Superior temporal gyrus (tissue), 1 donor: ENCODE results near the gene CCDC146.

Experiments
- DNase-seq: peaks from one replicate; pipeline ENCODE4 v3.0.0-alpha.2; 2016; ENCODE audit errors: extremely low spot score

The CCDC146 gene

GRCh38 chr7:77284005-77284404 is 161.6 kb downstream of the CCDC146 start:
- no peak for DNase-seq

- no peak for DNase-seq
Measured at GRCh38 chr7:77284616-77285015, 162.2 kb downstream of the CCDC146 start.

GRCh38 chr7:77288676-77289320 is 166.4 kb downstream of the CCDC146 start:
- no peak for DNase-seq

- DNase-seq = no peak
Measured at GRCh38 chr7:77289387-77289786, 167.0 kb downstream of the CCDC146 start.

- no peak for DNase-seq
Measured at GRCh38 chr7:77290425-77290824, 168.0 kb downstream of the CCDC146 start.

GRCh38 chr7:77293046-77293445 is 170.6 kb downstream of the CCDC146 start:
- no peak for DNase-seq

- no peak for DNase-seq
Measured at GRCh38 chr7:77295549-77295948, 173.1 kb downstream of the CCDC146 start.

GRCh38 chr7:77306231-77307067 is 184.0 kb downstream of the CCDC146 start:
- no peak for DNase-seq

GRCh38 chr7:77308792-77309191 is 186.4 kb downstream of the CCDC146 start:
- DNase-seq = no peak

GRCh38 chr7:77309714-77310220 is 187.4 kb downstream of the CCDC146 start:
- DNase-seq = no peak

GRCh38 chr7:77310982-77311381 is 188.6 kb downstream of the CCDC146 start:
- DNase-seq = no peak

GRCh38 chr7:77313085-77313484 is 190.7 kb downstream of the CCDC146 start:
- no peak for DNase-seq

- DNase-seq = peak; percentile 5
Measured at GRCh38 chr7:77313876-77314480, 191.6 kb downstream of the CCDC146 start.

GRCh38 chr7:77315182-77315591 is 192.8 kb downstream of the CCDC146 start:
- no peak for DNase-seq

GRCh38 chr7:77316219-77316978 is 194.0 kb downstream of the CCDC146 start:
- no peak for DNase-seq

GRCh38 chr7:77318019-77318418 is 195.6 kb downstream of the CCDC146 start:
- no peak for DNase-seq

GRCh38 chr7:77320137-77320536 is 197.7 kb downstream of the CCDC146 start:
- DNase-seq = no peak

GRCh38 chr7:77320714-77321113 is 198.3 kb downstream of the CCDC146 start:
- DNase-seq = no peak

- DNase-seq = no peak
Measured at GRCh38 chr7:77321300-77321699, 198.9 kb downstream of the CCDC146 start.

GRCh38 chr7:77326131-77326530 is 203.7 kb downstream of the CCDC146 start:
- no peak for DNase-seq

GRCh38 chr7:77327067-77327931 is 204.9 kb downstream of the CCDC146 start:
- DNase-seq = no peak
